Measurements from ENCODE around the gene RIPPLY2.
"Not testable (repeated sequence)": the region's sequence is repeated elsewhere in the genome, so short reads cannot be mapped to it uniquely, and the experiment has no call there.

Gene RIPPLY2

GRCh38 chr6:83891586-83891985 is 38.4 kb downstream of the RIPPLY2 start:
- no peaks in the 10 kb centered on the region for H3K36me3 ChIP-seq (ENCODE audit: insufficient read depth)
- H3K27ac ChIP-seq, result no peak overlapping the region
- no peak overlapping the region for H3K4me3 ChIP-seq (IDR thresholded peaks at IDR 0.05; ENCODE audit: insufficient read depth, low read depth, low read length)
- H3K9ac ChIP-seq, result no peak overlapping the region
- no peak overlapping the region for H3K4me2 ChIP-seq
- no peaks in the 10 kb centered on the region for H3K4me1 ChIP-seq (ENCODE audit: low read depth, poor library complexity, severe bottlenecking)
- H2AFZ ChIP-seq (ENCODE audit: low read depth), result no peak overlapping the region
- no peaks in the 10 kb centered on the region for H4K20me1 ChIP-seq (ENCODE audit: insufficient read depth)
- no peaks in the 10 kb centered on the region for H3K79me2 ChIP-seq (ENCODE audit: insufficient read depth, low read depth)
- TF ChIP-seq CTCF (conservative IDR thresholded peaks at IDR 0.05; ENCODE audit: low read depth, low read length), result no peak
- H3K27me3 ChIP-seq (ENCODE audit: insufficient read depth, low read depth), result no peaks in the 10 kb centered on the region

- H3K4me1 ChIP-seq (ENCODE audit: low read depth, poor library complexity, severe bottlenecking), result no peaks in the 10 kb centered on the region
- no peak overlapping the region for H3K9ac ChIP-seq
- H3K36me3 ChIP-seq (ENCODE audit: insufficient read depth), result no peaks in the 10 kb centered on the region
- H3K27me3 ChIP-seq (ENCODE audit: insufficient read depth, low read depth), result no peaks in the 10 kb centered on the region
- no peak overlapping the region for H2AFZ ChIP-seq (ENCODE audit: low read depth)
- H3K4me3 ChIP-seq (IDR thresholded peaks at IDR 0.05; ENCODE audit: insufficient read depth, low read depth, low read length), result no peak overlapping the region
- H3K4me2 ChIP-seq, result no peak overlapping the region
- TF ChIP-seq CTCF (conservative IDR thresholded peaks at IDR 0.05; ENCODE audit: low read depth, low read length), result no peak
- H3K27ac ChIP-seq, result no peak overlapping the region
- no peaks in the 10 kb centered on the region for H4K20me1 ChIP-seq (ENCODE audit: insufficient read depth)
- H3K79me2 ChIP-seq (ENCODE audit: insufficient read depth, low read depth), result no peaks in the 10 kb centered on the region
Observed at GRCh38 chr6:83893024-83893423, 39.9 kb downstream of the RIPPLY2 start.

GRCh38 chr6:83897094-83897493 is 43.9 kb downstream of the RIPPLY2 start:
- H3K4me3 ChIP-seq (IDR thresholded peaks at IDR 0.05; ENCODE audit: insufficient read depth, low read depth, low read length); H3K4me1 ChIP-seq (ENCODE audit: low read depth, poor library complexity, severe bottlenecking); H3K27me3 ChIP-seq (ENCODE audit: insufficient read depth, low read depth); H2AFZ ChIP-seq (ENCODE audit: low read depth); H3K9ac ChIP-seq; H3K79me2 ChIP-seq (ENCODE audit: insufficient read depth, low read depth); H4K20me1 ChIP-seq (ENCODE audit: insufficient read depth); H3K4me2 ChIP-seq; H3K36me3 ChIP-seq (ENCODE audit: insufficient read depth); H3K27ac ChIP-seq: not testable (repeated sequence)

GRCh38 chr6:83901624-83902023 is 48.5 kb downstream of the RIPPLY2 start:
- no peak overlapping the region for H3K9ac ChIP-seq
- no peak overlapping the region for H3K4me3 ChIP-seq (IDR thresholded peaks at IDR 0.05; ENCODE audit: insufficient read depth, low read depth, low read length)
- no peak for TF ChIP-seq CTCF (conservative IDR thresholded peaks at IDR 0.05; ENCODE audit: low read depth, low read length)
- no peak overlapping the region for H2AFZ ChIP-seq (ENCODE audit: low read depth)
- H3K36me3 ChIP-seq (ENCODE audit: insufficient read depth), result no peaks in the 10 kb centered on the region
- no peak overlapping the region for H3K4me2 ChIP-seq
- H3K27me3 ChIP-seq (ENCODE audit: insufficient read depth, low read depth), result no peaks in the 10 kb centered on the region
- H3K27ac ChIP-seq, result no peak overlapping the region
- no peaks in the 10 kb centered on the region for H3K4me1 ChIP-seq (ENCODE audit: low read depth, poor library complexity, severe bottlenecking)
- no peaks in the 10 kb centered on the region for H4K20me1 ChIP-seq (ENCODE audit: insufficient read depth)
- no peaks in the 10 kb centered on the region for H3K79me2 ChIP-seq (ENCODE audit: insufficient read depth, low read depth)

GRCh38 chr6:83904395-83904794 is 51.2 kb downstream of the RIPPLY2 start:
- Histone ChIP-seq H3K79me2 (ENCODE audit: insufficient read depth, low read depth) (no peaks in the 10 kb centered on the region), H3K4me2 (no peak overlapping the region), H3K27ac (no peak overlapping the region)

More at GRCh38 chr6:83904395-83904794, 51.2 kb downstream of the RIPPLY2 start:
- Histone ChIP-seq H3K36me3 (ENCODE audit: insufficient read depth) (no peaks in the 10 kb centered on the region), H4K20me1 (ENCODE audit: insufficient read depth) (no peaks in the 10 kb centered on the region), H2AFZ (ENCODE audit: low read depth) (no peak overlapping the region), H3K4me1 (ENCODE audit: low read depth, poor library complexity, severe bottlenecking) (no peaks in the 10 kb centered on the region), H3K9ac (no peak overlapping the region), H3K27me3 (ENCODE audit: insufficient read depth, low read depth) (no peaks in the 10 kb centered on the region), H3K4me3 (IDR thresholded peaks at IDR 0.05; ENCODE audit: insufficient read depth, low read depth, low read length) (no peak overlapping the region)
- no peak for TF ChIP-seq CTCF (conservative IDR thresholded peaks at IDR 0.05; ENCODE audit: low read depth, low read length)

All from KMS-11 (cell line).